A549 (cell line): ENCODE data around the gene BRSK2.

Experiments
- CBX8 ChIP-seq: fragments of 200-600 bp; sonication (generic); IDR thresholded peaks from 2 replicates; pipeline ENCODE4 v1.6.1; 2016
- CEBPB ChIP-seq, 2 experiments: fragments of >200 bp in 1 of 2; sonication (Bioruptor Twin) in 1 of 2; formaldehyde crosslinking in 1 of 2; IDR thresholded peaks; 2 replicates each; pipeline ENCODE4 v1.6.1; 2012 to 2016
- CHD2 ChIP-seq: fragments of 150-350 bp; IDR thresholded peaks from 2 replicates; pipeline ENCODE4 v1.6.1; 2014; ENCODE audit warnings: low read length; ENCODE audit not compliant: partially characterized antibody
- CHD4 ChIP-seq: fragments of 200-600 bp; sonication (generic); IDR thresholded peaks from 2 replicates; pipeline ENCODE4 v1.6.1; 2016; ENCODE audit warnings: antibody characterized with exemption, mild to moderate bottlenecking, borderline replicate concordance
- FOSL2 ChIP-seq, 2 experiments: fragments of 450-650 bp in 1 of 2; fragments of >200 bp in 1 of 2; sonication (Bioruptor Twin) in 1 of 2; formaldehyde crosslinking; IDR thresholded peaks; 2 replicates each; pipeline versions ENCODE4 v1.5.0 to v1.6.1; 2016 to 2020; ENCODE audit warnings: mild to moderate bottlenecking in 1 of 2, moderate library complexity in 1 of 2
- GATA3 ChIP-seq: IDR thresholded peaks from 2 replicates; pipeline ENCODE4 v1.6.1; 2012; ENCODE audit warnings: borderline replicate concordance
- HOXA7 ChIP-seq: fragments of 250-450 bp; sonication (Bioruptor Pico); IDR thresholded peaks from 2 replicates; pipeline ENCODE4 v1.5.0; 2020; ENCODE audit warnings: mild to moderate bottlenecking, moderate library complexity
- NPAS2 ChIP-seq: fragments of 250-450 bp; sonication (Bioruptor Pico); IDR thresholded peaks from 2 replicates; pipeline ENCODE4 v1.8.0; 2022; ENCODE audit warnings: mild to moderate bottlenecking, moderate library complexity, borderline replicate concordance
- POLR2AphosphoS2 ChIP-seq: conservative IDR thresholded peaks from 2 replicates; pipeline ENCODE4 v1.6.1; 2012; ENCODE audit warnings: low read length, improper control_type of control experiment, inconsistent platforms
- TP53 ChIP-seq: fragments of 250-450 bp; sonication (Bioruptor Pico); IDR thresholded peaks from 2 replicates; pipeline ENCODE4 v1.5.0; 2021; ENCODE audit warnings: mild to moderate bottlenecking, moderate library complexity
- TF ChIP-seq, protein P1 (sequence below): fragments of >200 bp; sonication (Bioruptor Twin); formaldehyde crosslinking; IDR thresholded peaks from 3 replicates; pipeline ENCODE4 v1.5.1; 2016
- TF ChIP-seq, protein P2 (sequence below): fragments of 150-350 bp; IDR thresholded peaks from 2 replicates; pipeline ENCODE4 v1.6.1; 2014; ENCODE audit warnings: low read depth, mild to moderate bottlenecking, low read length

GRCh38 chr11:1450949-1451710 lies 61.4 kb downstream of the BRSK2 start:
- TF ChIP-seq FOSL2 (IDR thresholded peaks at IDR 0.05) (no peak), FOSL2 (CRISPR knock-in tag; IDR thresholded peaks at IDR 0.05) (no peak), CHD4 (no peak), CHD2 (no peak), CBX8 (no peak), NPAS2 (CRISPR knock-in tag) (no peak), GATA3 (no peak), POLR2AphosphoS2 (no peak), CEBPB (IDR thresholded peaks at IDR 0.05) (no peak), HOXA7 (CRISPR knock-in tag) (no peak), TP53 (CRISPR knock-in tag) (no peak)
- TF ChIP-seq, protein P1, sequence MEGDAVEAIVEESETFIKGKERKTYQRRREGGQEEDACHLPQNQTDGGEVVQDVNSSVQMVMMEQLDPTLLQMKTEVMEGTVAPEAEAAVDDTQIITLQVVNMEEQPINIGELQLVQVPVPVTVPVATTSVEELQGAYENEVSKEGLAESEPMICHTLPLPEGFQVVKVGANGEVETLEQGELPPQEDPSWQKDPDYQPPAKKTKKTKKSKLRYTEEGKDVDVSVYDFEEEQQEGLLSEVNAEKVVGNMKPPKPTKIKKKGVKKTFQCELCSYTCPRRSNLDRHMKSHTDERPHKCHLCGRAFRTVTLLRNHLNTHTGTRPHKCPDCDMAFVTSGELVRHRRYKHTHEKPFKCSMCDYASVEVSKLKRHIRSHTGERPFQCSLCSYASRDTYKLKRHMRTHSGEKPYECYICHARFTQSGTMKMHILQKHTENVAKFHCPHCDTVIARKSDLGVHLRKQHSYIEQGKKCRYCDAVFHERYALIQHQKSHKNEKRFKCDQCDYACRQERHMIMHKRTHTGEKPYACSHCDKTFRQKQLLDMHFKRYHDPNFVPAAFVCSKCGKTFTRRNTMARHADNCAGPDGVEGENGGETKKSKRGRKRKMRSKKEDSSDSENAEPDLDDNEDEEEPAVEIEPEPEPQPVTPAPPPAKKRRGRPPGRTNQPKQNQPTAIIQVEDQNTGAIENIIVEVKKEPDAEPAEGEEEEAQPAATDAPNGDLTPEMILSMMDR = no peak
- TF ChIP-seq, protein P2, sequence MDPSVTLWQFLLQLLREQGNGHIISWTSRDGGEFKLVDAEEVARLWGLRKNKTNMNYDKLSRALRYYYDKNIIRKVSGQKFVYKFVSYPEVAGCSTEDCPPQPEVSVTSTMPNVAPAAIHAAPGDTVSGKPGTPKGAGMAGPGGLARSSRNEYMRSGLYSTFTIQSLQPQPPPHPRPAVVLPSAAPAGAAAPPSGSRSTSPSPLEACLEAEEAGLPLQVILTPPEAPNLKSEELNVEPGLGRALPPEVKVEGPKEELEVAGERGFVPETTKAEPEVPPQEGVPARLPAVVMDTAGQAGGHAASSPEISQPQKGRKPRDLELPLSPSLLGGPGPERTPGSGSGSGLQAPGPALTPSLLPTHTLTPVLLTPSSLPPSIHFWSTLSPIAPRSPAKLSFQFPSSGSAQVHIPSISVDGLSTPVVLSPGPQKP = no peak
